Adipocyte (in vitro differentiated cells): ENCODE results near the gene RARG.

Experiments
- DNase-seq: peaks from one replicate; pipeline ENCODE4 v3.0.0-alpha.2; 2015; ENCODE audit warnings: low read depth
- H3K27me3 ChIP-seq: replicated peaks from 2 replicates; pipeline ENCODE4 v1.7.0; 2013; ENCODE audit warnings: mild to moderate bottlenecking, low read length, moderate library complexity; ENCODE audit not compliant: control insufficient read depth, insufficient read depth
- H3K36me3 ChIP-seq: 2 replicates; pipeline ENCODE4 v1.7.0; 2013; ENCODE audit warnings: low read length, mild to moderate bottlenecking, moderate library complexity; ENCODE audit not compliant: control insufficient read depth, insufficient read depth, severe bottlenecking
- H3K4me1 ChIP-seq: 2 replicates; pipeline ENCODE4 v1.7.0; 2013; ENCODE audit warnings: mild to moderate bottlenecking, low read length, moderate library complexity; ENCODE audit not compliant: control insufficient read depth, insufficient read depth
- H3K4me3 ChIP-seq: 2 replicates; pipeline ENCODE4 v1.7.0; 2013; ENCODE audit warnings: mild to moderate bottlenecking, low read length, moderate library complexity
- H3K9ac ChIP-seq: 2 replicates; pipeline ENCODE4 v1.7.0; 2013; ENCODE audit warnings: mild to moderate bottlenecking, low read length, moderate library complexity
- H3K9me3 ChIP-seq: 2 replicates; pipeline ENCODE4 v1.7.0; 2013; ENCODE audit warnings: mild to moderate bottlenecking, low read length, moderate library complexity; ENCODE audit not compliant: control insufficient read depth

The RARG gene

GRCh38 chr12:53200458-53201176, 31.4 kb downstream of the RARG start:
- H3K9ac ChIP-seq = peak overlapping the region; percentile 40
- no peaks in the 10 kb centered on the region for H3K36me3 ChIP-seq
- no peak overlapping the region for H3K4me3 ChIP-seq
- peaks cover 20% of the 10 kb centered on the region for H3K4me1 ChIP-seq
- DNase-seq = no peak
- H3K27me3 ChIP-seq = no peaks in the 10 kb centered on the region
- H3K9me3 ChIP-seq = no peaks in the 10 kb centered on the region

- no peaks in the 10 kb centered on the region for H3K9me3 ChIP-seq
- H3K27me3 ChIP-seq = no peaks in the 10 kb centered on the region
- peaks cover 15% of the 10 kb centered on the region for H3K4me1 ChIP-seq
- no peaks in the 10 kb centered on the region for H3K36me3 ChIP-seq
- DNase-seq = no peak
- no peak overlapping the region for H3K4me3 ChIP-seq
- no peak overlapping the region for H3K9ac ChIP-seq
These were observed 31.9 kb downstream of the RARG start for GRCh38 chr12:53200107-53200457.

- Histone ChIP-seq H3K4me3 (no peak overlapping the region), H3K9ac (no peak overlapping the region)
These were observed 32.3 kb downstream of the RARG start for GRCh38 chr12:53199700-53200099.

GRCh38 chr12:53198486-53199110, 33.4 kb downstream of the RARG start:
- no peaks in the 10 kb centered on the region for H3K9me3 ChIP-seq
- no peak for DNase-seq
- H3K9ac ChIP-seq = no peak overlapping the region
- H3K36me3 ChIP-seq = no peaks in the 10 kb centered on the region
- H3K4me3 ChIP-seq = no peak overlapping the region
- H3K27me3 ChIP-seq = no peaks in the 10 kb centered on the region
- H3K4me1 ChIP-seq = peaks cover 14% of the 10 kb centered on the region

More at GRCh38 chr12:53199700-53200099, 32.3 kb downstream of the RARG start:
- H3K9me3 ChIP-seq = no peaks in the 10 kb centered on the region
- DNase-seq = no peak
- peaks cover 14% of the 10 kb centered on the region for H3K4me1 ChIP-seq
- H3K27me3 ChIP-seq = no peaks in the 10 kb centered on the region
- no peaks in the 10 kb centered on the region for H3K36me3 ChIP-seq

GRCh38 chr12:53197011-53197640, 34.9 kb downstream of the RARG start:
- Histone ChIP-seq H3K27me3 (no peaks in the 10 kb centered on the region), H3K9me3 (no peaks in the 10 kb centered on the region), H3K4me1 (peaks cover 14% of the 10 kb centered on the region), H3K4me3 (no peak overlapping the region), H3K9ac (no peak overlapping the region), H3K36me3 (no peaks in the 10 kb centered on the region)
- no peak for DNase-seq

GRCh38 chr12:53196486-53196885, 35.5 kb downstream of the RARG start:
- H3K9me3 ChIP-seq = no peaks in the 10 kb centered on the region
- H3K4me1 ChIP-seq = peaks cover 14% of the 10 kb centered on the region
- no peaks in the 10 kb centered on the region for H3K36me3 ChIP-seq
- no peak overlapping the region for H3K4me3 ChIP-seq
- no peak for DNase-seq
- no peak overlapping the region for H3K9ac ChIP-seq
- no peaks in the 10 kb centered on the region for H3K27me3 ChIP-seq

GRCh38 chr12:53195516-53196420, 36.2 kb downstream of the RARG start:
- no peaks in the 10 kb centered on the region for H3K27me3 ChIP-seq
- H3K4me1 ChIP-seq = peaks cover 7% of the 10 kb centered on the region
- H3K9ac ChIP-seq = no peak overlapping the region
- no peaks in the 10 kb centered on the region for H3K36me3 ChIP-seq
- no peaks in the 10 kb centered on the region for H3K9me3 ChIP-seq
- no peak overlapping the region for H3K4me3 ChIP-seq
- no peak for DNase-seq

GRCh38 chr12:53194973-53195372, 37.0 kb downstream of the RARG start:
- H3K4me1 ChIP-seq = peaks cover 3% of the 10 kb centered on the region
- H3K9ac ChIP-seq = no peak overlapping the region
- no peak overlapping the region for H3K4me3 ChIP-seq
- H3K9me3 ChIP-seq = no peaks in the 10 kb centered on the region
- DNase-seq = no peak
- H3K27me3 ChIP-seq = no peaks in the 10 kb centered on the region
- H3K36me3 ChIP-seq = no peaks in the 10 kb centered on the region

GRCh38 chr12:53193985-53194716, 37.9 kb downstream of the RARG start:
- no peak overlapping the region for H3K4me3 ChIP-seq
- H3K36me3 ChIP-seq = no peaks in the 10 kb centered on the region
- H3K4me1 ChIP-seq = peaks cover 9% of the 10 kb centered on the region
- no peaks in the 10 kb centered on the region for H3K9me3 ChIP-seq
- no peak for DNase-seq
- H3K9ac ChIP-seq = no peak overlapping the region
- no peaks in the 10 kb centered on the region for H3K27me3 ChIP-seq

GRCh38 chr12:53193040-53193439, 39.0 kb downstream of the RARG start:
- peaks cover 9% of the 10 kb centered on the region for H3K4me1 ChIP-seq
- no peak overlapping the region for H3K9ac ChIP-seq
- H3K27me3 ChIP-seq = no peaks in the 10 kb centered on the region
- no peaks in the 10 kb centered on the region for H3K9me3 ChIP-seq
- H3K36me3 ChIP-seq = peaks cover 10% of the 10 kb centered on the region
- H3K4me3 ChIP-seq = no peak overlapping the region
- no peak for DNase-seq
